Fibroblast of lung (primary cell): Measurements from ENCODE around the gene YIPF6.

Experiments
- EZH2 ChIP-seq: IDR thresholded peaks from 2 replicates; pipeline ENCODE4 v1.5.1; 2012; ENCODE audit warnings: low read length, control low read depth, mild to moderate bottlenecking; ENCODE audit errors: missing control alignments
- TF ChIP-seq, protein P1 (sequence below), 2 donors: IDR thresholded peaks in 1 of 2; conservative IDR thresholded peaks in 1 of 2; 1 replicate in 1 of 2; 2 replicates in 1 of 2; pipeline ENCODE4 v1.5.1; 2011 to 2012; ENCODE audit warnings: low read length in 2 of 2, control low read depth in 1 of 2, inconsistent platforms in 1 of 2, low read depth in 1 of 2, mild to moderate bottlenecking in 1 of 2

DNA sequence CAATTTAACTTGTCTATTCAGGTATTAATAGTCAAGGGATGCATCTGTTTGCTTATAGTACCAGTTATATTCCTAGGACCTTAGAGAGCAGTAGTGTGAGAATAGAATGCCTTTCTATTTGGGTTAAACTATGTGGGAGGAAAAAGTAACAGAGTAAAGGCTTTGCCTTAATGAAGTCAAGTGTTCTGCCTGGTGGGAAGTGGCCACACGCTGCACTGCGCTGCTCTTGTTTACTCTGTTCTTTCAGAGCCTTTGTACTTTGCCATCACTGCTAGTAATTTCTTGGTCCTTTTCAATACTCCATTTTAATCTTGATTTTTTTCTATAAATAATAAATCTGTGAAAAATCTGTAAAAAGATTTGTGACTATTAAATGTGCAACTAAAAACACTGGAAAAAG, 38.0 kb downstream of the YIPF6 start:
- TF ChIP-seq, protein P1, sequence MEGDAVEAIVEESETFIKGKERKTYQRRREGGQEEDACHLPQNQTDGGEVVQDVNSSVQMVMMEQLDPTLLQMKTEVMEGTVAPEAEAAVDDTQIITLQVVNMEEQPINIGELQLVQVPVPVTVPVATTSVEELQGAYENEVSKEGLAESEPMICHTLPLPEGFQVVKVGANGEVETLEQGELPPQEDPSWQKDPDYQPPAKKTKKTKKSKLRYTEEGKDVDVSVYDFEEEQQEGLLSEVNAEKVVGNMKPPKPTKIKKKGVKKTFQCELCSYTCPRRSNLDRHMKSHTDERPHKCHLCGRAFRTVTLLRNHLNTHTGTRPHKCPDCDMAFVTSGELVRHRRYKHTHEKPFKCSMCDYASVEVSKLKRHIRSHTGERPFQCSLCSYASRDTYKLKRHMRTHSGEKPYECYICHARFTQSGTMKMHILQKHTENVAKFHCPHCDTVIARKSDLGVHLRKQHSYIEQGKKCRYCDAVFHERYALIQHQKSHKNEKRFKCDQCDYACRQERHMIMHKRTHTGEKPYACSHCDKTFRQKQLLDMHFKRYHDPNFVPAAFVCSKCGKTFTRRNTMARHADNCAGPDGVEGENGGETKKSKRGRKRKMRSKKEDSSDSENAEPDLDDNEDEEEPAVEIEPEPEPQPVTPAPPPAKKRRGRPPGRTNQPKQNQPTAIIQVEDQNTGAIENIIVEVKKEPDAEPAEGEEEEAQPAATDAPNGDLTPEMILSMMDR (conservative IDR thresholded peaks at IDR 0.05 in 1 of 2, IDR thresholded peaks at IDR 0.05 in 1 of 2; ENCODE audit: low read depth in 1 of 2, low read length in 2 of 2): no peak
- no peak for TF ChIP-seq EZH2
